Activated CD8-positive, alpha-beta memory T cell treated with anti-CD3 and anti-CD28 coated beads, Interleukin-2, amount 10 ng/mL, durations not matched to agents 7 days and 5 days (primary cell): ENCODE data around the gene GAREM1. TPM values are rescaled to one million over a fixed set of nuclear protein-coding genes. Genes with fewer than 3 reads are reported as not detected.
A peak's percentile ranks its signal among the peaks of the same experiment; 100 is the strongest.
"Not testable (repeated sequence)": the region's sequence is repeated elsewhere in the genome, so short reads cannot be mapped to it uniquely, and the experiment has no call there.

Experiments used
- ATAC-seq: fragments of 150-1000 bp; cut with Tn5 transposase; one replicate; pipeline ENCODE4 v1.10.0; 2021; ENCODE audit warnings: moderate library complexity
- CTCF ChIA-PET: fragments of 350-600 bp; sonication (Branson Sonifier 250); formaldehyde crosslinking; loops from one replicate; lab custom pipeline; 2021; ENCODE audit warnings: antibody characterized with exemption; lab: Charles Lee
- DNase-seq: peaks from one replicate; pipeline ENCODE4 v3.0.0-alpha.2; 2020
- H3K27ac Mint-ChIP-seq: one replicate; pipeline ENCODE4 v1.8.0; 2021; ENCODE audit warnings: mild to moderate bottlenecking, mixed read lengths
- H3K27me3 Mint-ChIP-seq: one replicate; pipeline ENCODE4 v1.8.0; 2021; ENCODE audit warnings: mixed read lengths
- H3K36me3 Mint-ChIP-seq: one replicate; pipeline ENCODE4 v1.8.0; 2021; ENCODE audit warnings: mild to moderate bottlenecking, mixed read lengths
- H3K4me1 Mint-ChIP-seq: one replicate; pipeline ENCODE4 v1.8.0; 2021; ENCODE audit warnings: mixed read lengths
- H3K4me3 Mint-ChIP-seq: one replicate; pipeline ENCODE4 v1.8.0; 2021; ENCODE audit warnings: mild to moderate bottlenecking, moderate library complexity, mixed read lengths
- H3K9me3 Mint-ChIP-seq: one replicate; pipeline ENCODE4 v1.8.0; 2022; ENCODE audit warnings: low read depth, mixed read lengths
- total RNA-seq, 2 experiments: library from RNA; stranded (reverse); gene quantifications; one replicate each; pipeline ENCODE4 v1.2.3, GENCODE V29; 2021

GAREM1 gene
- total RNA-seq = not detected

DNA sequence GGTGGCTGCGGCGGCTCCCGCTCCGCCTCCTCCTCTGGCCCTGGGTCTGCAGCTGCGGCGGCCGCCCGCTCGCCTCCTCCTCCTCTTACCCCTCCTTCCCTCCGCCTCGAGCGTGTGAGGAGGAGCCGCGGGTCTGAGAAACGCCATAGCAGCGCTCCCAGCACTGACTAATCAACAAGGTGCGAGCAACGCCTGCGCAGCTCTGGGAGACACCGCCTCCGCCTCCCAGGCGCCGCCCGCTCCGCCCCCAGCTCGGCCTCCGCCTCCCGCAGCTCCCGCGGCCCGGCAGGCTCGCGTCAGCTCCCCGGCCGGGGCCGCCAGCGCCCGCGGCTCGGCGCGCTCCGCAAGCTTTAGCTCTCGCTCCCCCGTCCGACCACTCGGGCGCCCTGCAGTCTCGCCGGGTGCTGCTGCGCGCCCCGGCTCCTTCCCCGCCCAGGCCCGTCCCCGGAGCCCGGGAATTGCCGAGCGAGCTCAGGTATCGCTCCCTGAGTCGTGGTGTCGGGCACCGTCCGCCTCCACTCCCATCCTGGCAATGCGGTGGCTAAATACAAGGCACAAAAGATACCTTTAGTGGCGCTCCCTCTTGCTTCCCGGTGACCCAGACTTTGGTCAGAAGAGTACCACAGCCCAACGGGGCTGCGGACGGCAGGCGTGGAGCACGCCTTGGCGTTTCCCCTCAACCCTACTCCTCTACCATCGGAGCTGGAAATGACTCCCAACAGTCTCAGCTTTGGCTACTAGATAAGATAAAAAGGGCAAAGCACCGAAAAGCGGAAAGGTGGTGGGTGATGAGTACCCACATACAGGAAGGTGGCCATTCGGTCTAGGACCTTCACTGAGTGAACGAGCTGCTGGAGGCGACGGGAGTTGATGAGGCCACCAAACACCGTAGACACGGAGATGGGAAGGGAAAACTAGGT lies at the start of gene GAREM1:
GAREM1 (minus strand) TSS at position 169 of the 920 bp plus-strand sequence. CDS start 454 bp downstream, outside the sequence.
- Mint-ChIP-seq H3K9me3 (no peaks in the 10 kb centered on the region), H3K27ac (no peak within 1 kb of the TSS), H3K4me1 (peaks cover 19% of the 10 kb centered on the region), H3K4me3 (peak within 1 kb of the TSS; percentile 60), H3K36me3 (no peaks in the 10 kb centered on the region), H3K27me3 (peaks cover 71% of the 10 kb centered on the region)
- DNase-seq (peak; percentile 86), ATAC-seq (peak; percentile 98)
- CTCF ChIA-PET = interaction anchor here (0.6 to 1.5 kb wide), 8 partner anchors 16 to 385 kb away, joined by 3 to 13 read pairs (median 4); no protein-coding TSS in a partner anchor

DNA sequence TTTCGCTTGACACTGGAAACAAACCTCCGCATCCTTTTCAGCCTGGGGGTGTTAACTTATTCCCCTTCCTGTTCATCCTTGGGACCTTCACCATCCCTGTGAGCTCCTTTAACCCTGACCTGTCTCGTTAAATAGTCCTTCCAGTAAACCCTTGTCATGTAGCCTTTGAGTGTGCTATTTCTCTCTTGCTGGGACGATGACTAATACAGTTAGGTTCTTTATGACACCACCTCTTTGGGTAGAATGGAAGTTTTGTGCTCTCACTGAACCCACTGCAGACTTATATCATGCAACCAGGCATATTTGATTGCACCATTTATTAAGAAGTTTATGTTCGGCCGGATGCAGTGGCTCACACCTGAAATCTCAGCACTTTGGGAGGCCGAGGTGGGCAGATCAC lies 40.5 kb upstream of the GAREM1 start:
- ATAC-seq (no peak), DNase-seq (no peak)
- peaks cover 3% of the 10 kb centered on the region for H3K27me3 Mint-ChIP-seq
- CTCF ChIA-PET = no interaction called here
- no peak overlapping the region for H3K4me3 Mint-ChIP-seq
- no peak overlapping the region for H3K27ac Mint-ChIP-seq
- no peaks in the 10 kb centered on the region for H3K9me3 Mint-ChIP-seq
- no peaks in the 10 kb centered on the region for H3K36me3 Mint-ChIP-seq
- H3K4me1 Mint-ChIP-seq = peaks cover 5% of the 10 kb centered on the region

DNA sequence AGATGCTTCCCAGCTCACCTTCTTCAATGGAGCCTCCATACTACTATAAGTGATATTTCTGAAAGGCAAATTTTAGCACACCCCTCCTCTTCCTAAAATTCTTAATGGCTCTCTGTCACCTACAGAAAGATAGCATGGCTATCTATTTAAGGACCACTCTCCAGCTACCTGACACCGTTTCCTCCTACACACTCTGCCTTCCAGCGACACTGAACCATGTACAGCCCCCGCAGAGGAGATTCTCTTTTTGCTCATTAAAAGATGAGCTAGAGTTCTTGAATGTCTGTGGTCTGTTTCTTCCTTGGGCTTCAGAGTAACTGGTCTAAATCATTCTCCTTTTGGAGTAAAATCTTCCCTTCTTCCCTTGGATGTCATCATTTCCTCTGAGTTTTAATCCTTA lies 38.4 kb upstream of the GAREM1 start:
- ATAC-seq (no peak), DNase-seq (no peak)
- no peaks in the 10 kb centered on the region for H3K36me3 Mint-ChIP-seq
- no peaks in the 10 kb centered on the region for H3K9me3 Mint-ChIP-seq
- CTCF ChIA-PET = no interaction called here
- no peak overlapping the region for H3K4me3 Mint-ChIP-seq
- peaks cover 5% of the 10 kb centered on the region for H3K4me1 Mint-ChIP-seq
- no peaks in the 10 kb centered on the region for H3K27me3 Mint-ChIP-seq
- H3K27ac Mint-ChIP-seq = no peak overlapping the region

DNA sequence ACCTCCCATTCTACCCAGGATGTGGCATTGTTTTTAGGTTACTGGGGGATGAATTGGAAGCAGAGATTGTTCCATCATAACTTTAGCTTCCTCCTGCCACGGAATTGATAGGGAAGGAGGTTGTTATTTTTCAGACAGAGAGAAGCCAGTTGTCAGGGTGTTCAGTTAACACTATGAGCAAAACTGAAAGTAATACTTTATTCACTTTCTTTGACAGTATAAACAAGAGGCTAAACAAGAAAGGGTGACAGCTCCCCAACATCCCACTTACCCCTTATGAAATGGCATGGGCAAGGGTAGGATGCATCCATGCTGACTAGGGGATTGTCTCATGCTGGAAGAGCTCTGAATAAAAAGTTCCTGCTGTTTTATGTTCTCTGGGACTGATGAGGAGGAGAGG lies 36.4 kb upstream of the GAREM1 start:
- H3K9me3 Mint-ChIP-seq = no peaks in the 10 kb centered on the region
- CTCF ChIA-PET = no interaction called here
- no peak overlapping the region for H3K4me3 Mint-ChIP-seq
- no peaks in the 10 kb centered on the region for H3K27me3 Mint-ChIP-seq
- no peak for ATAC-seq
- H3K36me3 Mint-ChIP-seq = no peaks in the 10 kb centered on the region
- no peak for DNase-seq
- no peak overlapping the region for H3K27ac Mint-ChIP-seq
- H3K4me1 Mint-ChIP-seq = peaks cover 5% of the 10 kb centered on the region

DNA sequence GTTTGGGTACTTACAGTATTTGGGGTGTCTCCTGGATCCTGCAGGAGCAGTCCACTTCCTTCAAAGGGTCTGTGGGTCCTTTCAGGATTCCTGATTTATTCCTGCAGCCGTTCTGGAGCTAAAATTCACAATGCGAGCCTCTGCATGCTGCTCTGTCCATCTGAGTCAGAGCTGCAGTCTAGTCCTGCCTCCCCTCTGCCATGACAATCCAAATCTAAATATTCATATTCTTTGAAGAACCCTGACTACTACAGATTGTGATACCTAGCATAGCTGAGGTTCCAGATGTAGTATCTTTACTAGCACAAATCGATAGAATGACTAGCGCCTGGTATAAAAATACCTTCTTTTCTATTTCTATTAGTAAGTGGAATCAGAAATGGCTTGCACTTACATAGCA lies 31.3 kb upstream of the GAREM1 start:
- ATAC-seq (no peak), DNase-seq (no peak)
- CTCF ChIA-PET = no interaction called here
- Mint-ChIP-seq H3K4me1 (no peaks in the 10 kb centered on the region), H3K4me3 (no peak overlapping the region), H3K36me3 (no peaks in the 10 kb centered on the region), H3K27me3 (peaks cover 16% of the 10 kb centered on the region), H3K9me3 (no peaks in the 10 kb centered on the region), H3K27ac (no peak overlapping the region)

DNA sequence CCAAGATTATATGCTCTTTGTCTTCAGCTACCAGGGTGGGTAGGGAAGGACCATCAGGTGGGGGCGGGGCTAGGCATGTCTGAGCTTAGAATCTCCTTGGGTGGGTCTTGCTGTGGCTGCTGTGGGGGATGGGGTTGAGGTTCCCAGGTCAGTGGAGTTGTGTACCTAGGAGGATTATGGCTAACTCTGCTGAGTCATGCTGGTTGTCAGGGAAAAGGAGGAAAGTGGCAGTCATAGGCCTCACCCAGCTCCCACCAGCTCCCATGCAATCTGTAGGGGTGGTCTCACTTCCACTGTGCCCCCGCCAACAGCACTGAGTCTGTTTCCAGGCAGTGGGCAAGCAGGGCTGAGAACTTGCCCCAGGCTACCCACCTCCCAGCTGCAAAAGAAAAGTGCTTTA lies 30.6 kb upstream of the GAREM1 start:
- H3K27ac Mint-ChIP-seq, DNase-seq, H3K4me3 Mint-ChIP-seq, CTCF ChIA-PET, H3K9me3 Mint-ChIP-seq, H3K36me3 Mint-ChIP-seq, ATAC-seq, H3K4me1 Mint-ChIP-seq: not testable (repeated sequence)
- peaks cover 16% of the 10 kb centered on the region for H3K27me3 Mint-ChIP-seq

DNA sequence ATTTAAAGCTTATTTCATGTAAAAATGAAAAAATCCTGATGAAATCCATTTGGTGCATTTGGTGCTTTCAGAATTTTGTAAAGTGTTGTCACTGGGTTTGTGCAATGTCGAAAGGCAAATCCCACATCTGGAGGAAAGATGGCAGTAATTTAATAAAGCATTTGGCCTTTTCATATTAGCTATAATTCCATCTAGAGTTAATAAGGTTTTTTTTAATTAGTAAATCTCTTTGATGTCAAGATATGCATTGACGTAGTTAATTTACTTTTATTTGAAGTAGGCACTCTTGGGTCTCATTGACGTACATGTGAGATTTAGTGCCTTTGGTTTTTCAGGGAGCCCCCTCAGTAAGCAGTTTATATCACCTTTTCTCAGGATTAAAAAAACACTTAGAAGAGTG lies 12.3 kb upstream of the GAREM1 start:
- Mint-ChIP-seq H3K4me3 (no peak overlapping the region), H3K27ac (no peak overlapping the region), H3K9me3 (no peaks in the 10 kb centered on the region), H3K4me1 (no peaks in the 10 kb centered on the region), H3K36me3 (no peaks in the 10 kb centered on the region), H3K27me3 (peaks cover 21% of the 10 kb centered on the region)
- ATAC-seq = no peak
- CTCF ChIA-PET = no interaction called here
- DNase-seq = no peak

DNA sequence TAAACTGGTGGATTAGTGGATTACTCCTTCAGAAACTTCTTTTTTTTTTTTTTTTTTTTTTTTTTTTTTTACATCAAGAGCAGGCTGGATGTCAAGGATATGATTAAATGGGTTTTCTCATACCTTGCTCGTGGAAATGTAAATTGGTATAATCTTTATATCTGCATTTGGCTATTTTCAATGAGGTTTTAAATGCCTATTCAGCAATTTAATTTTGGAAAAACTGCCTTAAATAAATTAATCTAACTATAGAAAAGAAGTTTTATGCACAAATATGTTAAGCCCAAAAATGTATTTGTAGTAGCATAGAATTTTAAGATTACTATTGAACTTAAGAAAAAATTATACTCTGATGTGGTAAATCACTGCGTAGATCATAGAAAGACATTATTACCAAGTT lies 11.4 kb upstream of the GAREM1 start:
- H3K4me3 Mint-ChIP-seq = no peak overlapping the region
- H3K36me3 Mint-ChIP-seq = no peaks in the 10 kb centered on the region
- no peaks in the 10 kb centered on the region for H3K9me3 Mint-ChIP-seq
- H3K4me1 Mint-ChIP-seq = no peaks in the 10 kb centered on the region
- DNase-seq (no peak), ATAC-seq (no peak)
- H3K27me3 Mint-ChIP-seq = peaks cover 23% of the 10 kb centered on the region
- no peak overlapping the region for H3K27ac Mint-ChIP-seq
- CTCF ChIA-PET = interaction anchor here (0.7 kb wide), 1 partner anchor 75 kb away, joined by 4 read pairs; no protein-coding TSS in a partner anchor

DNA sequence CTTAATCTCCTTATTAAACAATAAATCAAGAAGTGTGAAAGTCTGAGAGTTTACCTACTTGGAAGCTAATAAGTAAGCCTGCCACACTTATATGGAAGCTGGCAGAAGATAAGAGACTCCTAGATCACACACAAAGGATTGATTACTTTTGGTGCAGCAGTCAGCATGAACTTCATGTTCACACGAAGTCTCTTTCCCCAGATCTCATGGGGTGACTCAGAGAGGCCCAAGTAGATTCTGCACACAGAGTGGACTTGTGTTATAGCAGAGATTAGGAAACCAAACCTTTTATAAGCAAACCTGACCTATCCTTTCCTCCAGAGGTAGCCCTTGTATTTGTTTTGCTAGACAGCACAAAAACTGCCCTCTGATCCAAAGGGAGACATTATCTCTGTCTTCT lies 9.9 kb upstream of the GAREM1 start:
- ATAC-seq (no peak), DNase-seq (no peak)
- Mint-ChIP-seq H3K27me3 (peaks cover 27% of the 10 kb centered on the region), H3K4me3 (no peak overlapping the region), H3K9me3 (no peaks in the 10 kb centered on the region), H3K36me3 (no peaks in the 10 kb centered on the region), H3K27ac (no peak overlapping the region), H3K4me1 (no peaks in the 10 kb centered on the region)
- CTCF ChIA-PET = interaction anchor here (0.7 kb wide), 1 partner anchor 196 kb away, joined by 5 read pairs; no protein-coding TSS in a partner anchor

DNA sequence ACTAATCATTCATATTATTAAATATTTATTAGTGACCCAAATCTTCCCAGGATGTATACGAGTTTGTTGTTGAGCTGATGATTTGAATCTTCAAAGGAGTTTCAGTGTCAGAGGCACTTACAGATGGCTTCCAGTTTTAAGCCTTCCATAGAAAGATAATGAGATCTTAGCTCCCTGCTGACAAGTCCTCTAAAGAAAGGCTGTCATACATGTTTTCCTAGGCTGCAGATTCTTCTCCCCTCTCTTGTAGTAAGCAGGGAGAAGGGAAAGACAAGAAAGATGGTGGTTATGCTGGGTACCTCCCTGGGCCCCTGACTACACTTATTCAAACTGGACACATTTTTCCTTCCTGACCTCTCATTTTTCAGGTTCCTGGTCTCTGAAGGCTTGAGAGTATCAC lies 8.1 kb upstream of the GAREM1 start:
- no peaks in the 10 kb centered on the region for H3K4me1 Mint-ChIP-seq
- DNase-seq = no peak
- H3K36me3 Mint-ChIP-seq = no peaks in the 10 kb centered on the region
- H3K27ac Mint-ChIP-seq = no peak overlapping the region
- H3K4me3 Mint-ChIP-seq = no peak overlapping the region
- H3K27me3 Mint-ChIP-seq = peaks cover 30% of the 10 kb centered on the region
- no peak for ATAC-seq
- no peaks in the 10 kb centered on the region for H3K9me3 Mint-ChIP-seq
- CTCF ChIA-PET = no interaction called here

DNA sequence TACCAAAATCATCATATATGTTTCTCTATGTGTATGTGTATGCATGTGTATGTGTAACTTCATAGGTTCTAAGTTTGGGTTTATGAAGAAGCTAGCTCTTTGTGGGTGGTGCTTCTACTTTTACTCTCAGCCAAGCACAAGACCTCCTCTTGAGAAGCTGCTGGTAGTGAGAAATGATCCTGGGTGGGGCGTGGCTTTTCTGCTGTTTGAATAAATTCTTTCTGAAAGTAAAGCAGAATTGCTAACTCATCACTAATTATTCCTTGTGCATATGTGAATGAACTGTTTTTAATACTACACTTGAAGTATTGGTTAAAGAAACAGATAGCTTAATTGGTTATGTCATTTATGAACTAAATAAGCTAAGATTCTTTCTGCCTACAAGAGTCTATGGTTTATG lies 7.6 kb upstream of the GAREM1 start:
- no peaks in the 10 kb centered on the region for H3K9me3 Mint-ChIP-seq
- no peaks in the 10 kb centered on the region for H3K36me3 Mint-ChIP-seq
- ATAC-seq = no peak
- H3K27me3 Mint-ChIP-seq = peaks cover 29% of the 10 kb centered on the region
- CTCF ChIA-PET = no interaction called here
- H3K4me3 Mint-ChIP-seq = no peak overlapping the region
- H3K4me1 Mint-ChIP-seq = no peaks in the 10 kb centered on the region
- DNase-seq = no peak
- no peak overlapping the region for H3K27ac Mint-ChIP-seq

DNA sequence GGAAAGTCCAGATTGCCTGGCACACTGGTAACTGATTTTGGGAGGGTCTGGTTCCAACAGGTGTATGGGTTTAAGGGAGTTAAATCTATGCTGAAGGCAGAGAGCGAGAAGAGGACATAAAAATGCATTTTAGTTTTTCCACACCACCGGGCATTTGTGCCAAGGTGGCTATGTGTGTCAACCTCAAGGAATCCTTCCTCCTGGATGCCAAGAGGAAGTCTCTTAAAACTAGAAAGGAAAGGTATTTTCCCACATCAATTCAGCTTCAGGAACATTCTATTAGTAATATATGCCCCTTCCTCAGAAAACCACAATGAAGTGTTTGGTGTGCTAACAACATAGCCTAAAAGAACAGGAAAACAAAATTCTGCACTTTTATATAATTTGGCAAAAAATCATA lies 5.4 kb upstream of the GAREM1 start:
- DNase-seq = no peak
- CTCF ChIA-PET = no interaction called here
- Mint-ChIP-seq H3K27me3 (peaks cover 51% of the 10 kb centered on the region), H3K36me3 (no peaks in the 10 kb centered on the region), H3K9me3 (no peaks in the 10 kb centered on the region), H3K4me3 (no peak overlapping the region), H3K4me1 (peaks cover 7% of the 10 kb centered on the region), H3K27ac (no peak overlapping the region)
- ATAC-seq = no peak

DNA sequence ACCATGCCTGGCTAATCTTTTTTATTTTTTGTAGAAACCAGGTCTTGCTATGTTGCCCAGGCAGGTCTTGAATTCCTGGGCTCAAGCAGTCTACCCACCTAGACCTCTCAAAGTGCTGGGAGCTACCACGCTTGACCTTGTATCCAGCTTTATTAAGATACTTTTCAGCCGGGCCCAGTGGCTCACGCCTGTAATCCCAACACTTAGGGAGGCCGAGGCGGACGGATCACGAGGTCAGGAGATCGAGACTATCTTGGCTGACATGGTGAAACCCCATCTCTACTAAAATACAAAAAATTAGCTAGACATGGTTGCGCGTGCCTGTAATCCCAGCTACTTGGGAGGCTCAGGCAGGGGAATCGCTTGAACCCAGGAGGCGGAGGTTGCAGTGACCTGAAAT lies 4.4 kb upstream of the GAREM1 start:
- DNase-seq, ATAC-seq, CTCF ChIA-PET, H3K27ac Mint-ChIP-seq, H3K36me3 Mint-ChIP-seq, H3K9me3 Mint-ChIP-seq, H3K4me3 Mint-ChIP-seq: not testable (repeated sequence)
- H3K4me1 Mint-ChIP-seq = peaks cover 10% of the 10 kb centered on the region
- H3K27me3 Mint-ChIP-seq = peaks cover 53% of the 10 kb centered on the region

DNA sequence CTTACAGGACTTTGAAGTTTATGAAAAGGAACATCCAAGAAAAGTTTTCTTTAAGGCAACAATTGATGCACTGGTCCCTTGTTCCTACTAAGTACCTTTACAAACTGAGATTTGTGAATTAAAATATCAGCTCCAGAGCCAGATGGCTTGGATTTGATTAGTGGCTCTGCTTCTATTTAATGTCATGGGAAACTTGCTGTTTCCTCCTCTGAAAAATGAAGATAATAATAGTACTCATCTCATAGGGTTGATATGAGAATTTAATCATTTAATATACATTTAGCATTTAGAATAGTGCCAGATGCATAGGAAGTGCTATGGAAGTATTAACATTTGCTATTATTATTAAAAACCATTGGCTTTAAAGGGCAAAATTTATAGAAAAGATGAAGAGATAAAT lies 2.6 kb upstream of the GAREM1 start:
- no peaks in the 10 kb centered on the region for H3K36me3 Mint-ChIP-seq
- no peak overlapping the region for H3K4me3 Mint-ChIP-seq
- H3K27ac Mint-ChIP-seq = no peak overlapping the region
- H3K9me3 Mint-ChIP-seq = no peaks in the 10 kb centered on the region
- peaks cover 63% of the 10 kb centered on the region for H3K27me3 Mint-ChIP-seq
- no peak for ATAC-seq
- CTCF ChIA-PET = interaction anchor here (1.1 kb wide), 1 partner anchor 315 kb away, joined by 3 read pairs; no protein-coding TSS in a partner anchor
- no peak for DNase-seq
- H3K4me1 Mint-ChIP-seq = peaks cover 19% of the 10 kb centered on the region
